Muscle of back (tissue), 13 donors: ENCODE data around the gene HSPA6. TPM values are rescaled to one million over a fixed set of nuclear protein-coding genes. Genes with fewer than 3 reads are reported as not detected.
"Not testable (repeated sequence)": the region's sequence is repeated elsewhere in the genome, so short reads cannot be mapped to it uniquely, and the experiment has no call there.

Experiments
- DNase-seq, 3 donors: peaks; one replicate each; pipeline versions ENCODE4 v3.0.0 to v3.0.0-alpha.2; 2013
- long read RNA-seq, 9 donors: transcript quantifications; one replicate each; lab custom pipeline, GENCODE V29; 2026
- polyA plus RNA-seq, 10 donors: library from polyadenylated mRNA; unstranded; fragments of 120-200 nt; gene quantifications; one replicate each; pipeline ENCODE4 v1.2.1, GENCODE V29; 2013; ENCODE audit not compliant: insufficient read length in 10 of 10

The HSPA6 gene
- 1 to 10 TPM in 1 of 10 donors, under 1 TPM in 8, not detected in 1; 0.43 to 1.7 (median 0.65) TPM for polyA plus RNA-seq
- long read RNA-seq, donor 1: 0 reads
- long read RNA-seq, donor 2: 0 reads
- long read RNA-seq, donor 3: 0 reads
- long read RNA-seq, donor 4: 0 reads
- long read RNA-seq, donor 5: 0 reads
- long read RNA-seq, donor 6: 0 reads
- long read RNA-seq, donor 7, partial matches to known transcripts: 0 of 2 reads
- long read RNA-seq, donor 7, other reads (novel, unspliced or antisense): 0 of 2 reads
- long read RNA-seq, donor 8: 0 reads
- long read RNA-seq, donor 9: 0 reads

DNA sequence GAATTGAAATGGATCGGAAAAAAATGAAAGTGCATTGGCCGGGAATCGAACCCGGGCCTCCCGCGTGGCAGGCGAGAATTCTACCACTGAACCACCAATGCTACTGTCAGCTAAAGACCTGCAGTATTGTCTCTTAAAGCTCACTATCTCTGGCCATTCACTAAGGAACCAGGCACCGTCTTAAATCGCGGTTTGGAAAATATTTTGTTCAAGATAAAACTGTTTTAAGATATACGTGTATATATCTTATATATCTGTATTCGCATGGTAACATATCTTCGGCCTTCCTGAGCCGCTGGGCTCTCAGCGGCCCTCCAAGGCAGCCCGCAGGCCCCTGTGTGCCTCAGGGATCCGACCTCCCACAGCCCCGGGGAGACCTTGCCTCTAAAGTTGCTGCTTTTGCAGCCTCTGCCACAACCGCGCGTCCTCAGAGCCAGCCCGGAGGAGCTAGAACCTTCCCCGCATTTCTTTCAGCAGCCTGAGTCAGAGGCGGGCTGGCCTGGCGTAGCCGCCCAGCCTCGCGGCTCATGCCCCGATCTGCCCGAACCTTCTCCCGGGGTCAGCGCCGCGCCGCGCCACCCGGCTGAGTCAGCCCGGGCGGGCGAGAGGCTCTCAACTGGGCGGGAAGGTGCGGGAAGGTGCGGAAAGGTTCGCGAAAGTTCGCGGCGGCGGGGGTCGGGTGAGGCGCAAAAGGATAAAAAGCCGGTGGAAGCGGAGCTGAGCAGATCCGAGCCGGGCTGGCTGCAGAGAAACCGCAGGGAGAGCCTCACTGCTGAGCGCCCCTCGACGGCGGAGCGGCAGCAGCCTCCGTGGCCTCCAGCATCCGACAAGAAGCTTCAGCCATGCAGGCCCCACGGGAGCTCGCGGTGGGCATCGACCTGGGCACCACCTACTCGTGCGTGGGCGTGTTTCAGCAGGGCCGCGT is at the start of gene HSPA6:
Gene HSPA6, plus strand, starts transcription at position 724 of the 925 bp plus-strand sequence. Its CDS starts 119 bp downstream, at position 843.
- DNase-seq: peak; percentile 83 to 93 (median 88)

DNA sequence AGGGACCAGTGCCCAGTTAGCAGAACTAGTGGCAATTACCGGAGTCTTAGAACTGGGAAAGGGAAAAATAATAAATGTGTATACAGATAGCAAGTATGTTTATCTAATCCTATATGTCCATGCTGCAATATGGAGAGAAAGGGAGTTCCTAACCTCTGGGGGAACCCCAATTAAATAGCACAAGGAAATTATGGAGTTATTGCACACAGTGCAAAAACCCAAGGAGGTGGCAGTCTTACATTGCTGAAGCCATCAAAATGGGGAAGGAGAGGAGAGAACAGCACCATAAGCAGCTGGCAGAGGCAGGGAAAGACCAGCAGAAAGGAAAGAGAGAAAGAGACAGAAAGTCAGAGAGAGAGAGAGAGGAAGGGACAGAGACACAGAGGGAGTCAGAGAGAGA is 46.6 kb upstream of the HSPA6 start:
- DNase-seq: not testable (repeated sequence)

DNA sequence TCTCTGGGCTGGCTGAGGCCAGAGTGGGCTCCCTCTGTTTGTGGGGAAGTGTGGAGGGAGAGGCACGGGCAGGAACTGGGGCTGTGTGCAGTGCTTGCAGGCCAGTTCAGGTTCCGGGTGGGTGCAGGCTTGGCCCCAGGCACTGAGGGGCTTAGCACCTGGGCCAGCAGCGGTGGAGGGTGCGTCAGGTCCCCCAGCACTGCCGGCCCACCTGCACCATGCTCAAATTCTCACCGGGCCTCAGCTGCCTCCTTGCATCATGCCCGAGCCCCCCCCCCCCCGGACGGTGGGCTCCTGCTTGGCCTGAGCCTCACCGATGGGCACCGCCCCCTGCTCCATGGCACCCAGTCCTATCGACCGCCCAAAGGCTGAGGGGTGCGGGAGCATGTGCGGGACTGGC is 45.4 kb upstream of the HSPA6 start:
- no peak for DNase-seq

DNA sequence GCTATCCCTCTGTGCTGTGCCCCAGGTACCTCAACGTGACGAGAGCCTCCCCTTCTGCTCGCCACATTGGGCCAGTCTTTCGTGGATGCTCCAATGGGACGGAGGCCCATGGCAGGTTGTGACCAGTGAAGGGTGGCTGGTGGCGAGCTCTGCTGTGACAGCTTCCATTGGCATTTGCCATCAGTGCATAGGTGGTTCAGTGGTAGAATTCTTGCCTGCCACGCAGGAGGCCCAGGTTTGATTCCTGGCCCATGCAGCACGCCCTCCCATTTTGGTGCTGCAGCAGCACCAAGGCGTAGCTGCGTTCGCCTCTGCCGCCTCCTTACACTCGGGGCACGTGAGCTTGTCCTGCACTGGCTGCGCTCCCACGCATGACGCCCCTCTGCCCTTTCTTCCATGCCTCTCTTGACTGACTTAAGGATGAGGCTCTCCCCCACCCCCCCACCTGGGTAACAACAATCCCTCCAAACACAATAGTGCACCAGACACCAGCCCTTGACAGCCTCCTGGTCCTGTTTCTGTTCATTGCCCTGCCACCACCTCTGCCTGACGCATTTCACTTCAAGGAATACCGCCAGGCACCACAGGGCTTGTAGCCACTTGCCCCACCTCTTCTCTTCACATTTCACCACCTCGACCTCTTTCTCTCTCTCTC is 43.8 kb upstream of the HSPA6 start:
- no peak for DNase-seq

DNA sequence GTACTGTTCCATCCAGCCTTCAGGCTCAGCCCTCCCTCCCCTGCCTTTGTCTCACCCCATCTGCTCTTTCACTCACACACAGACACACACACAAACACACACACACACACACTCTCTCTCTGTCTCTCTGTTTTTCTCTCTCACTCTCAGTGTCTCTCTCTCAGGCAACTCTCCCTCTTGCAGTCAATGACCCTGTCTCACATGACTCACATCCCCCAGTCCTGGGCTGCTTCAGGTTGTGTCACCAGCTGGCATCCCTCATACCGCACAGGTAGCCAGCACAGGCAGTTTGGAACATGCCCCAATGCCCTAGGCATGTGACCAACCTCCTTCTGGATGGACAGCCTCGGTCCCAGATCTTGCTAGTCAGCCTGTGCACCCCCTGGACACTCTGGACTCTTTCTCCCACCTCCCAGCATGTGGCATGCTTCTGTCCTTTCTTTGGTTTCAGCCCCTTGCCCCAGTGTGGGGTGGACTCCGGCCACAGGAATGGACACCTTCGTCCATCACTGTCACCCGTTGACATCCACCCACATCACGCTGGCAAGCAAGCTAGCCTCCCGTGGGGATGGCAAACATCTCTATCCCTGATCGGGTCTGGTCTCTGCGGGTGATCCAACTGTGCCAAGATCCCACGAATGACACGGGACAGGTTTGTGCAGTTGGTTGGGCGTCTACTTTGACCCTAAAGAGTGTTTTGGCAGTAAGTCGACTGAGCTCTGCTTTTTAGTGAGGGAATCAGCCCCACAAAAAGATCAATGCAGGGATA is 42.5 kb upstream of the HSPA6 start:
- no peak for DNase-seq

DNA sequence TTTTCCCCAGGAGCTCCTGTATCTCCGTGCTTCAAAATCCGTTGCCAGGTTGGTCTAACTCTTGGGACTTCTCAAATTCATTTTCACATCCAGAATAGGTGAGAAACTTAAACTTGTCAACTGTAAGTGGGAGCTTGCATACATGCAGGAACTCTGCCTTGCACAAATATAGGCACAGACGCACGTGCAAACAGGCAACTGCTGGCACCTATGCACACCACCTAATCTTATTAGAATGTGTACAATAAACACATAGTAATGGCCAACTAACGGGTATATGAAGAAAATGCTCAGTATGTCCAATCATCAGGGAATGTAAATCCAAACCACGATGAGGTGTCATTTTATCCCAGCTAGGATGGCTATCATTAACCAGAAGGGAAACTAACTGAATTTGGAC is 41.7 kb upstream of the HSPA6 start:
- DNase-seq: no peak

DNA sequence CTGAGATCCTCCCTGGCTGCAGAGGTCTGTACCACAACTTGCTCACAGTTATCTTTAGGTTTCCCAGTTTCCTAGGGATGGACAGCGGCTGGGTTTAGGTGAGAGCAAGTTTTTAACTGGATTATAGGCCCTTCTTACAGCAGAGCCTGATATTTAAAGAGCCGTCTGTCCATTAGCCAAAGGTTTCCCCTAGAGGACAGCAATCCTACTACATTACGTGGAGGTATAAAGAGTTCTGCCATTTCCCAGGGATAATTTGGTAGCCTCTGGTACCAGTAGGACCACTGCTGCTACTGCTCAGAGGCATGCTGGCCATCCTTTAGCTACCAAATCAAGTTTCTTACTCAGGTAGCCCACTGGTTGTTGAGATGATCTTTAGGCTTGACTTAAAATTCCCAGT is 41.0 kb upstream of the HSPA6 start:
- no peak for DNase-seq

DNA sequence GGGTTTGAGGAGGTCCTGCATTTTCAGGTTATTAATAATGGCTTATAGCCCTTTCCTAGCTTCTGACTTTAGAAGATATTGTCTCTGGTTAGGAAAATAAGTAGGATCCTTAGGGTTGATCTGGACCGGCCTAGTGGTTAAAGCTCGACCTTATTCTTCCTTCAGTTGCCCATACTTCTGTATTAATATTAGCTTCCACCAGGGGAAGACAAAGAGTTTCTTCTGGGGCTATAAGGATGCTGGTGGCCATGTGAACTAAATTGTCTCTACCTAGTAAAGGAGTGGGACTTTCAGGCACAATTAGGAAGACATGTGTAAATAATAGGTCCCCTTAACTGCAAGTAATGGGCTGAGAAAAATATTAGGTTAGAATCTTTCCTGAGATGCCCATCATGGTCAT is 39.7 kb upstream of the HSPA6 start:
- no peak for DNase-seq

DNA sequence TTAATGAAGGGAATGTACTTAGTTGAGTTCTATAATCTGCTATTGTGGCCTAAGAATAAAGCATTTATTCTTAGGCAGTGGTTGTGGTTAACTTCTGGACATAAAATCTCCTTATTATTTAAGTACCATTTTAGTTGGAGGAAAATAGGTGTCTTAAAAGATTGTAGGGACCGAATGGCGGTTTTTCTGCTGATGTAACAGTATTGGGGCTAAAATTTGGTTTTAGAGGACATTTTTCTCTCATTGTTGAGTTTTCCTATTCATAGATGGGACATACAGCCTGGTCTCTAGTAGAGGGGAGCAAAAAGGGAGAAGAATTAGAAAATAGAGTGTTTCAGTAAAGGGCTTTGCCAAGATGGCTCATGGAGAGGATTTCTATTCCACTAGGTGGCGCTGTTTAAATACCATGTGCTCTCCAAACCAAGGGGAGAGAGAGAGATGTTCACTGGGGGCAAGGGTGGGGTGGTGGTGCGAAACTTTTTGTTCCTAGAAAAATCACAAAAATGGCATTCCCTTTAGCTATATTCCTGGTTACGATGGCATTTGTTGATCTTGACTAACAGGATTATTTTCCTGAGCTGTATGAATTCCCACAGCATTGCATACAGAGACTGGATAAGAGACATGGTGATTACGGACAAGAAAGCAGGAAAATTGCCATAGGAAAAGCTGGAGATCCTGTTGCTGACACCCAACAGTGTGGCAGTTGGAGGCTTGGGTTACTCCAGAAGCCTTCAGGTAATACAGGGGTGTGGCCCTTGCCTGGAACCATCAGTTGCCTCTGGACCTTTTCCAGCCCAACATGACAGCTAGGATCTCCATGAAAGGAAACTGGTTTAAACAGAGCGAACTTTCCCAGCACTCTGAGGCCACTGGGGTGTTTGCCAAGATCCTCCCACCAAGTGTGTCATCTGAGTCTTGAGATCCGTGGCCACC is 37.3 kb upstream of the HSPA6 start:
- DNase-seq: peak in 2 of 3 donors; percentile 31 to 64

DNA sequence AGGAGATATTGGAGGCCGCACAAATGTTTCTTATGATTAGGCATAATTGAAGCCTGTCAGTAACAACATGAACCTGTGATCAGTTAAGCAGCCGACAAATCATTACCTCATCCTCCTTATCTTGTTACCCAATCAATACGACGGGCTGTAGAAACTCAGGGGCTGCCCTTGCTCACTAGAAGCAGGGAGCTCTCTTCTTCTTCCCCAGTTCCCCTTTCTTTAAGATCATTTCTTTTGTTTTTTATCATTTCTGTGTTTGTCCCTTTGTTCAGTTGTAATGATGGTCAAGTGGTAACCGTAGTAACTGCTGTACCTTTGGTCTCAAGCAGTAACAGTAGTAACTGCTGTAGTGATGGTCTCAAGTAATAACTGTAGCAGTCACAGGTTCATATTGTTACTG is 32.9 kb upstream of the HSPA6 start:
- DNase-seq: no peak

DNA sequence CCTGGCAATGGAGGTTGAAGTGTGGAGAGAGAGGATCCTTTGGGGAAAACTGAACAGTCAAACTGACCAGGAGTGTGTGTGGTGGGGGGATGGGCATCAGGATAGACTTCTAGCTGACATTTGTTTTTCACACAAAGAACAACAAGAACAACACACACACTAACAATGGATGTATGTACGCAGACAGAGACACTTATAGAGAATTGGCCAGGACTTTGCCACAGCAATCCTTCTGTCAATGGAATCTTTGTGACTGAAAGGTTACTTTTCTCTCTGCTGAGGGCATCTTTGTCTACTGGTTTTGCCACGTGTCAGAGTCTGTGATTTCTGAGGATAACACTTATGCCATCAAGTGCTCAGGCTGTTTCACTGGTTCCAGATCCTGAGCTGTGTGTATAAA is 31.5 kb upstream of the HSPA6 start:
- DNase-seq: no peak

DNA sequence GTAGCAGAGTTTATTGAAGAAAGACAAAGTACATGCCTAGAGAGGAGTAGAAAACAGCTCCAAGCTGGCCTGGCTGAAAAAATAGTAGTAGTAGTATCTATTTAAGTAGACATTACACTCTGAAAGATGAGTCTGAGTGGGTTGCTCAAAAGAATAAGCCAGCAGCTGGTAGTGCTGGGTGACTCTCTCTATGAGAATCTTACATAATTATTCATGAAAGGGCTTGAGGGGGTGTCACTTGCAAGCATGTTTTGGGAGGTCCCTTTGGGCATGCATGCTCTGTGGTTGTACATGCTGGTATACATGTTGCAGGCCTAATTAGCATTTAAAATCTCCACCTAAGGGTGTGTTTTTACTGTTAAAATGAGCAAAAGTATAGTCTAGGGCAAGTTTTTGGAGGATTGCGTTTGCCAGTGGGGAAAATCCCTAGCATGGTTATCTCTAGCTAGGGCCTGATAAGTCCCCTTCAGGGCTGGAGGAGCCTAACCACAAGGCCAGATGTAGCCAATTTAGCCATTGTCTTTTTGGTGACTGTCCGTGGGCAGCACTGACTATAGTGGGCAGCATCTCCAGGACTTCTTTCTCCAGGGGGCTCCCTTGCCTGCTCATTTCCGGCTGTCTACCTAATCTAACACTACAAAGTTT is 30.1 kb upstream of the HSPA6 start:
- no peak for DNase-seq

DNA sequence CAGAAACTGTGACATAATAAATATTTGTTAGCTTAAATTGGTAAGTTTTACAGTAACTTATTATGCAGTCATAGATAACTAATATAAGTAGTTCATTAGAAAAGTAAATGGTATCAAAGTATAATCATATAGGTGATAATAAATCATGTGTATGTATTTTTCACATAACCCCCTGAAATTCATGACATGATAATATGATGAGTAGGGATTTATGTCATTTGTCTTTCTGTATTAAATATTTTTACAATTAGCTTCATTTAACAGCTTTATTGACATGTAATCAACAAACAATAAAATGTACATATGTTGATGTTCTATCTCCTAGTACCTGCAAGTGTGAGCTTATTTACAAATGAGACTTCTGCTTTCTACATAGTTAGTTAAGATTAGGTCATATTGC is 28.9 kb upstream of the HSPA6 start:
- no peak for DNase-seq

DNA sequence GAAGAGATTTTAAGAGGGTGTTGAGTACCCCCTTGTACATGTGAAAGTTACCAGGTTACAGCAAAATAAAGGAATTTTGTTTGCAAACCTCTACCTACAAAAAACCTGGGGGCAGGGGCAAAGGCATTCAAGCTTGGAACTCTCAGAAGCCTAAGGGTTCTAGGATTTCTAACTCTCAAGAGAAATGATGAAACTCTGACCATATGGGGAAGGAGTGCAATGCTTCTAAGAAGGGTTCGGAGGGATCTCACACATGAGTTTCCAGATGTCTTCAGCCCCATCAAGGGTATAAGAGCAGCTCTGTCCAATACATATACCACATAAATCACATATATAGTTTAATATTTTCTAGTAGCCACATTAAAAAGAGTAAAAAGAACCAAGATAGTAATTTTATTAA is 26.4 kb upstream of the HSPA6 start:
- no peak for DNase-seq

DNA sequence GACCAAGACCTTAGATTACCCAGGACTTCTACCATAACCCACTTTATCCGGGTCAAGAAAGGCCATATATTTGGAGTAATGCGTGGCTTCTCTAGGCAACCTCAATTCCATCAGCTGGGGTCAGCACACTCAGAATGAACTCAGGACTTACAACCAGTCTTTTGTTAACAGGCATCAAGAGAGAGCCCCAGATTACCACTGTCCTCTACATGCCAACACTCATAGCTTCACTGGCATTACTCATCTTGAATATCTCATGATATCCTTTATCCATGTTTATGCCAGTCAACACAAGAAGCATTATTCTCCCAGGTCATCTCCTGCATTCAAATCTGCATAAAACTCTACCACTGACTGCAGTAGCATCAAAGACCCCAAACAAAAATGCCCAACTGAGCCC is 25.7 kb upstream of the HSPA6 start:
- DNase-seq: no peak

DNA sequence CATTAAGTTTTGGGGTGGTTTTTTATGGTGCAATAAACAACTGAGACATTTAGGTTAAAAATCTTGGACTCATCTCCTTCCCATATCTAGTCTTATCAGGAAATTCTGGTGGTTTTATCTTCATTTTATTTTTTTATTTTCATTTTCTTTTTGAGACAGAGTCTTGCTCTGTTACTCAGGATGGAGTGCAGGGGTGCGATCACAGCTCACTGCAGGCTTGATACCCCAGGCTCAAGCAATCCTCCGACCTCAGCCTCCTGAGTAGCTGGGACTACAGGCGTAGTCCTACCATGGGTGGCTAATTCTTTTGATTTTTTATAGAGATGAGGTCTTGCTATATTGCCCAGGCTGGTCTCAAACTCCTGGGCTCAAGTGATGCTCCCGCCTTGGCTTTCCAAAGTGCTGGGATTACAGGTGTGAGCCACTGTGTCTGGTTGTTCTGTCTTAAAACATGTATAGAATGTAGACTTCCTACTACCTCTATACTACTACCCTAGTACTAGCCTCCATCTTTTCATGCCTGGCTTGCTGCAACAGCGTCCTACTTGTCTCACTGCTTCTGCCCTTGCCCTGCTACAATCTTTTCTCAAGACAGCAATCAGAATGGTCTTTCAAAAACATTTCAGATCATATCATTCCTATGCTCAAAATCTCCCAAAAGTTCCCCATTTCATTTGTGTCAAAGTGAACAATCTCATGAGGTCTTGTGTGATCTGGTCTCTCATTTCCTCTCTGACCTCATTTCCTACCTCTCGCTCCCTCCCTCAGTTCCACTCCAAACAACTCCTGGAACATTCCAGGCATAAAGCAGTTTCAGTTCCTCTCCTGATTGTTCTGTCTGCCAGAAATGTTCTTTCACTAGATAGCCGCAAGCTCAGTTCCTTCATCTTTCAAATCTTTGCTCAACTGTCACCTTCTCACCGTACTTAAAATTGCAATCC is 25.0 kb upstream of the HSPA6 start:
- DNase-seq: peak in 1 of 3 donors; percentile 52

DNA sequence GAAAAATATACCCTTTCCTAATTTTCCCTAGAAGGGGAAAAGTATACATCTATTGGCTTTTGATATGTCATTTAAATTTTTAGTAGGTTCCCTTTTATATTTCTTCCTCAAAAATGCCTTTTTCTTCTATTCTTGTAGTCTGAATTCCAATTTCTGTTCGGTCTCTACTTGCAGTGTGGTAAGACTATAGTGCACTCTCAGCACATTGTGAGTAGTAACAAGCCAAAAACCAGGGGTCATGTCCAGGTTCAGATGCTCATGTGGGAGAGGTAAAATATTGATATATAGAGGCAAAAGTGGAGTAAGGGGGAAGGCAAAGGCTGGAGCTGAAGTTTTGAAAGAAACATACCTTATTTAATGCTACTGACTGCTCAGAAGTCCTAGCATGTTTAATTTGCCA is 23.1 kb upstream of the HSPA6 start:
- DNase-seq: no peak

DNA sequence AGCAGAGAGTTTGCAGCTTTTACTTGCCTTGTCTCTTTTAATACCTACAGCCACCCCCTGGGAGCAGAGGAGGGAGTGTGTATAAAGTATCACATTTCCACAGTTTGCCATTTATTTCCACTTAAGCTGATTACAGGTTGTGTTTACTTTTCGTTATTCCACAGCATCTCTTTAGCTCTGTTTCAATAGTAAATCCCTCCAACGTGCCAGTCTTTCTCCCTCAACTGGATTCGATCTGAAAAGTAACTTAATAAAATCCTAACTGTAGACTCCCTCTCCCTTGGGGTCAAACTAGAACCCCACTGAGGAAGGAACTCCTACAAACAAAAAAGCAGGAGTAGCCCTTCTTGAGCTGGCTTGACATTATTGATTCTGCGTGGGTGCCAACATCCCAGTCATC is 22.2 kb upstream of the HSPA6 start:
- no peak for DNase-seq
